Measurements from ENCODE around the gene RNASE4. TPM values are rescaled to one million over a fixed set of nuclear protein-coding genes. Genes with fewer than 3 reads are reported as not detected.

The RNASE4 gene
- total and polyA plus RNA-seq, 2 donors (not counting 3 experiments of a cell fraction or from before 2014, with no cell fraction given), result 6.9 to 27.4 TPM

GRCh38 chr14:20720741-20721140 is 36.4 kb downstream of the RNASE4 start:
- dilution Hi-C loops (cut with MboI; ENCODE audit: extremely low pct_ligation_motif_present, low sequenced_read_pairs) (no loop called here), intact Hi-C loops (cut with micrococcal nuclease) (no loop called here)
- H3K9me3 ChIP-seq (replicated peaks; ENCODE audit: control insufficient read depth, insufficient read depth, low read length), result no peaks in the 10 kb centered on the region
- no peak overlapping the region for H3K9ac ChIP-seq (replicated peaks; ENCODE audit: extremely low read depth, insufficient read depth, low read length)
- peaks cover 12 to 27% of the 10 kb centered on the region in 2 experiments for H3K27me3 ChIP-seq (ENCODE audit: control insufficient read depth in 2 of 2, insufficient read depth in 2 of 2, low read length in 2 of 2)
- TF ChIP-seq JUN (IDR thresholded peaks at IDR 0.05; ENCODE audit: borderline replicate concordance, insufficient read depth, insufficient read length, low read depth), result no peak
- no peak for TF ChIP-seq MYC (IDR thresholded peaks at IDR 0.05; ENCODE audit: low read depth, low read length)
- no peak for TF ChIP-seq POLR2AphosphoS5 (IDR thresholded peaks at IDR 0.05; ENCODE audit: insufficient read depth, low read depth, low read length)
- no peak for TF ChIP-seq POLR2A (IDR thresholded peaks at IDR 0.05; ENCODE audit: low read depth, low read length)
- no peak for TF ChIP-seq GATA2 (IDR thresholded peaks at IDR 0.05; ENCODE audit: insufficient read depth, insufficient read length, low read depth, low read length)
- TF ChIP-seq MAX (IDR thresholded peaks at IDR 0.05; ENCODE audit: insufficient read depth, insufficient read length), result no peak
- TF ChIP-seq FOS (IDR thresholded peaks at IDR 0.05; ENCODE audit: borderline replicate concordance, insufficient read depth, low read length), result no peak
- no peaks in the 10 kb centered on the region for H4K20me1 ChIP-seq (replicated peaks; ENCODE audit: control insufficient read depth, extremely low read depth, insufficient read depth, low read length)
- H3K79me2 ChIP-seq (ENCODE audit: control insufficient read depth, insufficient read depth, low read length), result no peaks in the 10 kb centered on the region
- H3K4me2 ChIP-seq (ENCODE audit: insufficient read depth, low read length), result no peak overlapping the region
- H3K4me3 ChIP-seq (replicated peaks in 1 of 3; ENCODE audit: insufficient read depth in 1 of 3, low read depth in 1 of 3, low read length in 3 of 3), result no peak overlapping the region
- no peaks in the 10 kb centered on the region for H3K4me1 ChIP-seq (ENCODE audit: control insufficient read depth, extremely low read depth, insufficient read depth, low read length)
- ChIA-PET CTCF (no interaction called here), POLR2A (no interaction called here)
- FAIRE-seq, result no peak
- H3K9me1 ChIP-seq (replicated peaks; ENCODE audit: control insufficient read depth, extremely low read depth, insufficient read depth, low read length), result no peaks in the 10 kb centered on the region
- no peak for DNase-seq (ENCODE audit: low read depth, low spot score)
- no peak overlapping the region for H2AFZ ChIP-seq (ENCODE audit: low read depth, low read length)
- no peak overlapping the region for H3K27ac ChIP-seq (ENCODE audit: insufficient read depth, low read depth, low read length)
- H3K36me3 ChIP-seq (ENCODE audit: control insufficient read depth in 2 of 2, extremely low read depth in 1 of 2, insufficient read depth in 2 of 2, low read length in 2 of 2), result no peaks in the 10 kb centered on the region
- no TSS peak for BruUV-seq (replicated peaks)

GRCh38 chr14:20722016-20722415 is 37.7 kb downstream of the RNASE4 start:
- dilution Hi-C loops (cut with MboI; ENCODE audit: extremely low pct_ligation_motif_present, low sequenced_read_pairs), result no loop called here
- CTCF ChIA-PET, result interaction anchor here (1.0 to 1.4 kb wide), 2 partner anchors 22 to 25 kb away, joined by 3 read pairs; no protein-coding TSS in a partner anchor

More at GRCh38 chr14:20722016-20722415, 37.7 kb downstream of the RNASE4 start:
- Histone ChIP-seq H3K36me3 (ENCODE audit: control insufficient read depth in 2 of 2, extremely low read depth in 1 of 2, insufficient read depth in 2 of 2, low read length in 2 of 2) (no peaks in the 10 kb centered on the region), H3K79me2 (ENCODE audit: control insufficient read depth, insufficient read depth, low read length) (no peaks in the 10 kb centered on the region), H3K9me1 (replicated peaks; ENCODE audit: control insufficient read depth, extremely low read depth, insufficient read depth, low read length) (no peaks in the 10 kb centered on the region), H3K4me3 (replicated peaks in 1 of 3; ENCODE audit: insufficient read depth in 1 of 3, low read depth in 1 of 3, low read length in 3 of 3) (no peak overlapping the region), H4K20me1 (replicated peaks; ENCODE audit: control insufficient read depth, extremely low read depth, insufficient read depth, low read length) (no peaks in the 10 kb centered on the region), H3K9me3 (replicated peaks; ENCODE audit: control insufficient read depth, insufficient read depth, low read length) (no peaks in the 10 kb centered on the region), H2AFZ (ENCODE audit: low read depth, low read length) (no peak overlapping the region), H3K9ac (replicated peaks; ENCODE audit: extremely low read depth, insufficient read depth, low read length) (no peak overlapping the region), H3K27ac (ENCODE audit: insufficient read depth, low read depth, low read length) (no peak overlapping the region), H3K27me3 (ENCODE audit: control insufficient read depth in 2 of 2, insufficient read depth in 2 of 2, low read length in 2 of 2) (peaks cover 19 to 30% of the 10 kb centered on the region in 2 experiments), H3K4me2 (ENCODE audit: insufficient read depth, low read length) (no peak overlapping the region), H3K4me1 (ENCODE audit: control insufficient read depth, extremely low read depth, insufficient read depth, low read length) (no peaks in the 10 kb centered on the region)
- DNase-seq (ENCODE audit: low read depth, low spot score) (no peak), FAIRE-seq (no peak)
- no TSS peak for BruUV-seq (replicated peaks)
- POLR2A ChIA-PET, result no interaction called here
- no peak for TF ChIP-seq POLR2A (IDR thresholded peaks at IDR 0.05; ENCODE audit: low read depth, low read length)
- no peak for TF ChIP-seq MYC (IDR thresholded peaks at IDR 0.05; ENCODE audit: low read depth, low read length)
- no peak for TF ChIP-seq POLR2AphosphoS5 (IDR thresholded peaks at IDR 0.05; ENCODE audit: insufficient read depth, low read depth, low read length)
- TF ChIP-seq FOS (IDR thresholded peaks at IDR 0.05; ENCODE audit: borderline replicate concordance, insufficient read depth, low read length), result no peak
- no peak for TF ChIP-seq CTCF (IDR thresholded peaks at IDR 0.05; ENCODE audit: extremely low read depth in 1 of 2, insufficient read depth in 1 of 2, low read depth in 1 of 2, low read length in 2 of 2)
- no peak for TF ChIP-seq EZH2 (IDR thresholded peaks at IDR 0.05; ENCODE audit: borderline replicate concordance, low read depth, low read length, severe bottlenecking)
- no peak for TF ChIP-seq MAX (IDR thresholded peaks at IDR 0.05; ENCODE audit: insufficient read depth, insufficient read length)
- no peak for TF ChIP-seq JUN (IDR thresholded peaks at IDR 0.05; ENCODE audit: borderline replicate concordance, insufficient read depth, insufficient read length, low read depth)
- TF ChIP-seq GATA2 (IDR thresholded peaks at IDR 0.05; ENCODE audit: insufficient read depth, insufficient read length, low read depth, low read length), result no peak
- intact Hi-C loops (cut with micrococcal nuclease), result no loop called here
